ENCODE measurements around the gene IGFLR1.
"Not testable (repeated sequence)": the region's sequence is repeated elsewhere in the genome, so short reads cannot be mapped to it uniquely, and the experiment has no call there.

Gene IGFLR1

GRCh38 chr19:35777086-35777841 lies 35.0 kb upstream of the IGFLR1 start:
- DNase-seq = no peak

- peak in 1 of 2 experiments; percentile 46 for DNase-seq
Measured at GRCh38 chr19:35776102-35776788, 34.0 kb upstream of the IGFLR1 start.

GRCh38 chr19:35775298-35776101 lies 33.2 kb upstream of the IGFLR1 start, which contains the start of gene ARHGAP33:
TSS of gene ARHGAP33 (plus strand) at chr19:35775564. CDS start at chr19:35775659, 95 bp downstream.
- DNase-seq = peak; percentile 99

- DNase-seq = no peak
Measured at GRCh38 chr19:35775046-35775297, 32.7 kb upstream of the IGFLR1 start.

- DNase-seq = peak; percentile 25 to 48
Measured at GRCh38 chr19:35774274-35775045, 32.2 kb upstream of the IGFLR1 start.

GRCh38 chr19:35773020-35773806 lies 31.0 kb upstream of the IGFLR1 start:
- DNase-seq = no peak

- DNase-seq = not testable (repeated sequence)
Measured at GRCh38 chr19:35772362-35772761, 30.1 kb upstream of the IGFLR1 start.

GRCh38 chr19:35768082-35768421 lies 25.8 kb upstream of the IGFLR1 start:
- DNase-seq = no peak

- DNase-seq = no peak
Measured at GRCh38 chr19:35767288-35768081, 25.2 kb upstream of the IGFLR1 start.

GRCh38 chr19:35766571-35767104 lies 24.4 kb upstream of the IGFLR1 start:
- no peak for DNase-seq

- no peak for DNase-seq
Measured at GRCh38 chr19:35764432-35765315, 22.4 kb upstream of the IGFLR1 start.

- no peak for DNase-seq
Measured at GRCh38 chr19:35760711-35761349, 18.6 kb upstream of the IGFLR1 start.

GRCh38 chr19:35759697-35760096 lies 17.4 kb upstream of the IGFLR1 start:
- no peak for DNase-seq

GRCh38 chr19:35757749-35758608 lies 15.7 kb upstream of the IGFLR1 start, which contains the start of gene PROSER3:
TSS of gene PROSER3 (plus strand) at chr19:35758176. CDS start at chr19:35758216, 40 bp downstream.
- DNase-seq = peak; percentile 100

GRCh38 chr19:35757231-35757748 lies 15.0 kb upstream of the IGFLR1 start:
- DNase-seq = no peak

- DNase-seq = no peak
Measured at GRCh38 chr19:35756377-35757230, 14.4 kb upstream of the IGFLR1 start, which contains the start of gene HSPB6. TSS of gene HSPB6 (minus strand) at chr19:35757029. CDS start at chr19:35757008, 21 bp downstream.
